ENCODE results near the gene SEMA4B.

The SEMA4B gene

GRCh38 chr15:90194655-90195054 is 6.5 kb upstream of the SEMA4B start:
- H3K36me3 ChIP-seq (ENCODE audit: insufficient read depth), result no peaks in the 10 kb centered on the region
- peak overlapping the region; percentile 36 for H3K4me2 ChIP-seq
- peak overlapping the region; percentile 36; the same call in 1 of the 2 replicates for H3K27ac ChIP-seq
- no peak overlapping the region for H3K4me3 ChIP-seq (IDR thresholded peaks at IDR 0.05; ENCODE audit: insufficient read depth, low read depth, low read length)
- peaks cover 68% of the 10 kb centered on the region for H3K4me1 ChIP-seq (ENCODE audit: low read depth, poor library complexity, severe bottlenecking)
- H4K20me1 ChIP-seq (ENCODE audit: insufficient read depth), result no peaks in the 10 kb centered on the region
- no peak overlapping the region for H3K9ac ChIP-seq
- H3K27me3 ChIP-seq (ENCODE audit: insufficient read depth, low read depth), result no peaks in the 10 kb centered on the region
- peaks cover 30% of the 10 kb centered on the region; the same call in 1 of the 2 replicates for H3K79me2 ChIP-seq (ENCODE audit: insufficient read depth, low read depth)
- TF ChIP-seq CTCF (conservative IDR thresholded peaks at IDR 0.05; ENCODE audit: low read depth, low read length), result no peak
- H2AFZ ChIP-seq (ENCODE audit: low read depth), result no peak overlapping the region

- TF ChIP-seq CTCF (conservative IDR thresholded peaks at IDR 0.05; ENCODE audit: low read depth, low read length), result no peak
- Histone ChIP-seq H4K20me1 (ENCODE audit: insufficient read depth) (no peaks in the 10 kb centered on the region), H3K36me3 (ENCODE audit: insufficient read depth) (no peaks in the 10 kb centered on the region), H3K27me3 (ENCODE audit: insufficient read depth, low read depth) (no peaks in the 10 kb centered on the region), H3K4me2 (peak overlapping the region; percentile 97), H3K79me2 (ENCODE audit: insufficient read depth, low read depth) (peaks cover 23% of the 10 kb centered on the region), H2AFZ (ENCODE audit: low read depth) (0 out of 2 replicates have a peak overlapping the region, but pooled peaks have one; percentile 57), H3K27ac (no peak overlapping the region), H3K4me3 (IDR thresholded peaks at IDR 0.05; ENCODE audit: insufficient read depth, low read depth, low read length) (no peak overlapping the region), H3K9ac (peak overlapping the region; percentile 59; the same call in 1 of the 2 replicates), H3K4me1 (ENCODE audit: low read depth, poor library complexity, severe bottlenecking) (peaks cover 24% of the 10 kb centered on the region)
Observed at GRCh38 chr15:90200534-90201129, 498 bp upstream of the SEMA4B start.

- Histone ChIP-seq H3K4me1 (ENCODE audit: low read depth, poor library complexity, severe bottlenecking) (peaks cover 24% of the 10 kb centered on the region), H4K20me1 (ENCODE audit: insufficient read depth) (no peaks in the 10 kb centered on the region), H3K4me3 (IDR thresholded peaks at IDR 0.05; ENCODE audit: insufficient read depth, low read depth, low read length) (no peak overlapping the region), H3K4me2 (peak overlapping the region; percentile 97), H3K9ac (peak overlapping the region; percentile 59; the same call in 1 of the 2 replicates), H3K36me3 (ENCODE audit: insufficient read depth) (no peaks in the 10 kb centered on the region), H3K79me2 (ENCODE audit: insufficient read depth, low read depth) (peaks cover 23% of the 10 kb centered on the region), H3K27me3 (ENCODE audit: insufficient read depth, low read depth) (no peaks in the 10 kb centered on the region), H3K27ac (no peak overlapping the region), H2AFZ (ENCODE audit: low read depth) (no peak overlapping the region)
- no peak for TF ChIP-seq CTCF (conservative IDR thresholded peaks at IDR 0.05; ENCODE audit: low read depth, low read length)
Observed at GRCh38 chr15:90201944-90202375, 830 bp downstream of the SEMA4B start.

- Histone ChIP-seq H4K20me1 (ENCODE audit: insufficient read depth) (no peaks in the 10 kb centered on the region), H3K27me3 (ENCODE audit: insufficient read depth, low read depth) (no peaks in the 10 kb centered on the region), H3K4me1 (ENCODE audit: low read depth, poor library complexity, severe bottlenecking) (peaks cover 32% of the 10 kb centered on the region), H3K4me3 (IDR thresholded peaks at IDR 0.05; ENCODE audit: insufficient read depth, low read depth, low read length) (no peak overlapping the region), H3K9ac (no peak overlapping the region), H3K36me3 (ENCODE audit: insufficient read depth) (no peaks in the 10 kb centered on the region), H3K79me2 (ENCODE audit: insufficient read depth, low read depth) (peaks cover 23% of the 10 kb centered on the region), H3K27ac (no peak overlapping the region), H2AFZ (ENCODE audit: low read depth) (no peak overlapping the region), H3K4me2 (peak overlapping the region; percentile 97; the same call in 1 of the 2 replicates)
- TF ChIP-seq CTCF (conservative IDR thresholded peaks at IDR 0.05; ENCODE audit: low read depth, low read length), result no peak
Observed at GRCh38 chr15:90202929-90203328, 1.8 kb downstream of the SEMA4B start.

Measured in KMS-11 (cell line).